ENCODE measurements around the gene ZNF12.
"Not testable (repeated sequence)": the region's sequence is repeated elsewhere in the genome, so short reads cannot be mapped to it uniquely, and the experiment has no call there.

ZNF12 gene

GRCh38 chr7:6691103-6691502, 15.6 kb downstream of the ZNF12 start:
- no peak for DNase-seq

- DNase-seq: no peak
Measured at GRCh38 chr7:6680146-6680545, 26.6 kb downstream of the ZNF12 start.

- DNase-seq: no peak
Measured at GRCh38 chr7:6675807-6676405, 30.8 kb downstream of the ZNF12 start.

- not testable (repeated sequence) for DNase-seq
Measured at GRCh38 chr7:6670851-6671250, 35.9 kb downstream of the ZNF12 start.

GRCh38 chr7:6658618-6659345, 48.0 kb downstream of the ZNF12 start:
- DNase-seq: no peak

GRCh38 chr7:6656413-6656812, 50.3 kb downstream of the ZNF12 start:
- DNase-seq: no peak

- DNase-seq: no peak
Measured at GRCh38 chr7:6655636-6656385, 50.9 kb downstream of the ZNF12 start.

- DNase-seq: no peak
Measured at GRCh38 chr7:6654842-6655610, 51.7 kb downstream of the ZNF12 start.

GRCh38 chr7:6654113-6654841, 52.5 kb downstream of the ZNF12 start:
- no peak for DNase-seq

GRCh38 chr7:6653071-6654003, 53.4 kb downstream of the ZNF12 start:
- DNase-seq: no peak

GRCh38 chr7:6652446-6653011, 54.2 kb downstream of the ZNF12 start:
- no peak for DNase-seq

- no peak for DNase-seq
Measured at GRCh38 chr7:6651851-6652445, 54.8 kb downstream of the ZNF12 start.

GRCh38 chr7:6650521-6651011, 56.2 kb downstream of the ZNF12 start:
- DNase-seq: no peak

GRCh38 chr7:6650086-6650485, 56.7 kb downstream of the ZNF12 start:
- no peak for DNase-seq

GRCh38 chr7:6649241-6649961, 57.3 kb downstream of the ZNF12 start:
- no peak for DNase-seq

- DNase-seq: no peak
Measured at GRCh38 chr7:6648815-6649104, 58.0 kb downstream of the ZNF12 start.

- no peak for DNase-seq
Measured at GRCh38 chr7:6648066-6648814, 58.5 kb downstream of the ZNF12 start.

GRCh38 chr7:6647541-6647940, 59.2 kb downstream of the ZNF12 start:
- DNase-seq: no peak

- no peak for DNase-seq
Measured at GRCh38 chr7:6647080-6647479, 59.7 kb downstream of the ZNF12 start.
